SK-N-SH treated with all-trans-retinoic acid at 6 μM for 48 hours (cell line): ENCODE results near the gene GOT1.

ENCODE experiments used
- ATAC-seq: fragments of 200-7000 bp; cut with Tn5 transposase; 3 replicates; pipeline ENCODE4 v1.9.1; 2020; ENCODE audit warnings: mild to moderate bottlenecking, moderate library complexity
- ARNTL ChIP-seq: fragments of 450-650 bp; formaldehyde crosslinking; IDR thresholded peaks from 2 replicates; pipeline ENCODE4 v1.5.0; 2020; ENCODE audit warnings: low read depth, mild to moderate bottlenecking, moderate library complexity, borderline replicate concordance
- BACH2 ChIP-seq: fragments of 250-450 bp; sonication (Bioruptor Pico); IDR thresholded peaks from 2 replicates; pipeline ENCODE4 v1.9.0; 2021; ENCODE audit warnings: mild to moderate bottlenecking, borderline replicate concordance
- CREB5 ChIP-seq: fragments of 250-450 bp; sonication (Bioruptor Pico); IDR thresholded peaks from 2 replicates; pipeline ENCODE4 v1.5.1; 2020; ENCODE audit warnings: low read depth, mild to moderate bottlenecking, moderate library complexity
- CSDC2 ChIP-seq: fragments of 250-450 bp; sonication (Bioruptor Pico); IDR thresholded peaks from 2 replicates; pipeline ENCODE4 v1.5.0; 2020; ENCODE audit warnings: mild to moderate bottlenecking, moderate library complexity
- CSRNP3 ChIP-seq: fragments of 250-450 bp; sonication (Bioruptor Pico); IDR thresholded peaks from 2 replicates; pipeline ENCODE4 v1.5.1; 2021; ENCODE audit warnings: mild to moderate bottlenecking, moderate library complexity
- GLIS3 ChIP-seq: fragments of 250-450 bp; sonication (Bioruptor Pico); IDR thresholded peaks from 2 replicates; pipeline ENCODE4 v1.5.0; 2020; ENCODE audit warnings: mild to moderate bottlenecking, moderate library complexity
- ISL1 ChIP-seq: fragments of 250-450 bp; sonication (Bioruptor Pico); IDR thresholded peaks from 2 replicates; pipeline ENCODE4 v2.1.2; 2022; ENCODE audit warnings: mild to moderate bottlenecking, moderate library complexity
- OSR1 ChIP-seq: fragments of 250-450 bp; sonication (Bioruptor Pico); IDR thresholded peaks from 2 replicates; pipeline ENCODE4 v1.8.0; 2022; ENCODE audit warnings: moderate library complexity, mild to moderate bottlenecking, inconsistent platforms
- PATZ1 ChIP-seq: fragments of 250-450 bp; sonication (Bioruptor Pico); IDR thresholded peaks from 2 replicates; pipeline ENCODE4 v1.8.0; 2020; ENCODE audit warnings: mild to moderate bottlenecking, moderate library complexity, borderline replicate concordance
- POU6F1 ChIP-seq: fragments of 250-450 bp; sonication (Bioruptor Pico); IDR thresholded peaks from 2 replicates; pipeline ENCODE4 v1.8.0; 2021; ENCODE audit warnings: low read depth, mild to moderate bottlenecking, moderate library complexity, borderline replicate concordance
- PPARA ChIP-seq: fragments of 250-450 bp; sonication (Bioruptor Pico); IDR thresholded peaks from 2 replicates; pipeline ENCODE4 v1.5.0; 2020; ENCODE audit warnings: mild to moderate bottlenecking, borderline replicate concordance
- RARB ChIP-seq: fragments of 250-450 bp; sonication (Bioruptor Pico); IDR thresholded peaks from 2 replicates; pipeline ENCODE4 v1.8.0; 2021; ENCODE audit warnings: mild to moderate bottlenecking, moderate library complexity
- SNAI2 ChIP-seq: fragments of 250-450 bp; sonication (Bioruptor Pico); IDR thresholded peaks from 2 replicates; pipeline ENCODE4 v1.5.0; 2020; ENCODE audit warnings: mild to moderate bottlenecking, moderate library complexity
- TCF4 ChIP-seq: fragments of 250-450 bp; sonication (Bioruptor Pico); IDR thresholded peaks from 2 replicates; pipeline ENCODE4 v1.8.0; 2021; ENCODE audit warnings: mild to moderate bottlenecking, moderate library complexity, borderline replicate concordance
- TOX ChIP-seq: fragments of 250-450 bp; sonication (Bioruptor Pico); IDR thresholded peaks from 2 replicates; pipeline ENCODE4 v1.8.0; 2021; ENCODE audit warnings: mild to moderate bottlenecking, moderate library complexity, borderline replicate concordance
- TSHZ2 ChIP-seq: fragments of 250-450 bp; sonication (Bioruptor Pico); IDR thresholded peaks from 2 replicates; pipeline ENCODE4 v1.5.0; 2020; ENCODE audit warnings: mild to moderate bottlenecking, moderate library complexity
- ZC3H10 ChIP-seq: fragments of 250-450 bp; sonication (Bioruptor Pico); IDR thresholded peaks from 2 replicates; pipeline ENCODE4 v1.5.1; 2021; ENCODE audit warnings: mild to moderate bottlenecking, moderate library complexity
- ZFP30 ChIP-seq: fragments of 450-650 bp; formaldehyde crosslinking; IDR thresholded peaks from 2 replicates; pipeline ENCODE4 v1.5.0; 2022; ENCODE audit warnings: mild to moderate bottlenecking, moderate library complexity
- ZNF565 ChIP-seq: fragments of 450-650 bp; formaldehyde crosslinking; conservative IDR thresholded peaks from 2 replicates; pipeline ENCODE4 v1.5.0; 2020; ENCODE audit warnings: low read depth, mild to moderate bottlenecking, moderate library complexity
- ZNF70 ChIP-seq: fragments of 450-650 bp; formaldehyde crosslinking; IDR thresholded peaks from 2 replicates; pipeline ENCODE4 v1.5.0; 2020; ENCODE audit warnings: mild to moderate bottlenecking, moderate library complexity
- ZNF8 ChIP-seq: fragments of 450-650 bp; formaldehyde crosslinking; IDR thresholded peaks from 2 replicates; pipeline ENCODE4 v1.5.0; 2020; ENCODE audit warnings: mild to moderate bottlenecking, moderate library complexity

The GOT1 gene

GRCh38 chr10:99421233-99421739 lies 9.1 kb downstream of the GOT1 start (continued):
- TF ChIP-seq CREB5 (no peak), RARB (no peak), TOX (CRISPR knock-in tag) (no peak), OSR1 (CRISPR knock-in tag) (no peak)

- no peak for ATAC-seq
- no peak for TF ChIP-seq TCF4 (CRISPR knock-in tag)
- TF ChIP-seq ZNF70, result no peak
- TF ChIP-seq RARB, result no peak
- no peak for TF ChIP-seq CSDC2 (CRISPR knock-in tag)
- TF ChIP-seq OSR1 (CRISPR knock-in tag), result no peak
- TF ChIP-seq ARNTL, result no peak
- no peak for TF ChIP-seq TSHZ2 (CRISPR knock-in tag)
- TF ChIP-seq ZNF565, result no peak
- no peak for TF ChIP-seq BACH2 (CRISPR knock-in tag)
- TF ChIP-seq TOX (CRISPR knock-in tag), result no peak
- no peak for TF ChIP-seq ISL1 (CRISPR knock-in tag)
- TF ChIP-seq GLIS3 (CRISPR knock-in tag), result no peak
- TF ChIP-seq ZNF8 (CRISPR knock-in tag), result no peak
- TF ChIP-seq CREB5, result no peak
- TF ChIP-seq ZFP30, result no peak
- TF ChIP-seq POU6F1 (CRISPR knock-in tag), result no peak
- no peak for TF ChIP-seq ZC3H10 (CRISPR knock-in tag)
- TF ChIP-seq PPARA (CRISPR knock-in tag), result no peak
- TF ChIP-seq CSRNP3 (CRISPR knock-in tag), result no peak
- no peak for TF ChIP-seq SNAI2
These were observed 10.7 kb downstream of the GOT1 start for GRCh38 chr10:99419688-99420087.

- ATAC-seq, result no peak
- TF ChIP-seq PATZ1 (CRISPR knock-in tag) (no peak), TOX (CRISPR knock-in tag) (no peak)
- TF ChIP-seq, all 23 proteins: peak for 0
These were observed 11.4 kb downstream of the GOT1 start for GRCh38 chr10:99418910-99419624.
